GM18951 (cell line): ENCODE data around the gene NT5C3B.
"Not testable (repeated sequence)": the region's sequence is repeated elsewhere in the genome, so short reads cannot be mapped to it uniquely, and the experiment has no call there.

Source experiments
- POLR2A ChIP-seq: IDR thresholded peaks from 4 replicates; pipeline ENCODE4 v1.6.1; 2011; ENCODE audit warnings: mild to moderate bottlenecking; ENCODE audit not compliant: insufficient read length, insufficient read depth; ENCODE audit errors: extremely low read depth
- in situ Hi-C: fragments of 300-500 bp; cut with MboI; formaldehyde crosslinking; loops from one replicate; pipeline ENCODE4 v1.12.0; 2022; ENCODE audit warnings: low sequenced_read_pairs, mixed read lengths, inconsistent platforms; ENCODE audit not compliant: unreplicated experiment

NT5C3B gene

GRCh38 chr17:41777157-41777573, 58.9 kb downstream of the NT5C3B start:
- TF ChIP-seq POLR2A, result no peak
- in situ Hi-C loops, result no loop called here

- in situ Hi-C loops, result not testable (repeated sequence)
Observed at GRCh38 chr17:41776262-41776900, 59.7 kb downstream of the NT5C3B start.

GRCh38 chr17:41775394-41776226, 60.4 kb downstream of the NT5C3B start:
- in situ Hi-C loops, result no loop called here
- TF ChIP-seq POLR2A, result no peak
